Astrocyte (in vitro differentiated cells and primary cell): ENCODE measurements around the gene SLC1A3. TPM values are rescaled to one million over a fixed set of nuclear protein-coding genes. Genes with fewer than 3 reads are reported as not detected.

Source experiments
- DNase-seq: peaks from one replicate; pipeline ENCODE4 v3.0.0-alpha.2; 2010; ENCODE audit warnings: low read depth
- FAIRE-seq: peaks from 2 replicates; lab custom pipeline; 2011; peaks lifted over from hg19 to GRCh38; lab: Jason Lieb, UNC
- H2AFZ ChIP-seq: 2 replicates; pipeline ENCODE4 v1.6.0; 2012; ENCODE audit warnings: low read depth, low read length, inconsistent platforms
- H3K27ac ChIP-seq: 2 replicates; pipeline ENCODE4 v1.5.1; 2011; ENCODE audit warnings: low read depth, low read length, inconsistent platforms
- H3K27me3 ChIP-seq: 2 replicates; pipeline ENCODE4 v1.6.0; 2011; ENCODE audit warnings: low read length, inconsistent platforms; ENCODE audit not compliant: insufficient read depth
- H3K36me3 ChIP-seq: 2 replicates; pipeline ENCODE4 v1.5.1; 2011; ENCODE audit warnings: low read length, inconsistent platforms; ENCODE audit not compliant: insufficient read depth
- H3K4me1 ChIP-seq: 2 replicates; pipeline ENCODE4 v1.5.1; 2011; ENCODE audit warnings: low read length, inconsistent platforms; ENCODE audit not compliant: insufficient read depth
- H3K4me2 ChIP-seq: 2 replicates; pipeline ENCODE4 v1.6.0; 2012; ENCODE audit warnings: low read length, inconsistent platforms
- H3K4me3 ChIP-seq: 2 replicates; pipeline ENCODE4 v1.5.1; 2011; ENCODE audit warnings: low read depth, mild to moderate bottlenecking, low read length, inconsistent platforms; ENCODE audit not compliant: insufficient read depth
- H3K79me2 ChIP-seq: 2 replicates; pipeline ENCODE4 v1.6.0; 2012; ENCODE audit warnings: mild to moderate bottlenecking, low read length, inconsistent platforms; ENCODE audit not compliant: insufficient read depth
- H3K9ac ChIP-seq: 2 replicates; pipeline ENCODE4 v1.6.0; 2012; ENCODE audit warnings: mild to moderate bottlenecking, low read length, inconsistent platforms
- H3K9me3 ChIP-seq: 2 replicates; pipeline ENCODE4 v1.5.1; 2012; ENCODE audit warnings: low read depth, mild to moderate bottlenecking, low read length, inconsistent platforms; ENCODE audit not compliant: insufficient read depth
- H4K20me1 ChIP-seq: 2 replicates; pipeline ENCODE4 v1.6.0; 2012; ENCODE audit warnings: low read length, inconsistent platforms; ENCODE audit not compliant: insufficient read depth
- H3K27ac Mint-ChIP-seq: one replicate; pipeline ENCODE4 v1.8.0; 2021; ENCODE audit warnings: mild to moderate bottlenecking, mixed read lengths; ENCODE audit not compliant: unreplicated experiment
- H3K27me3 Mint-ChIP-seq: one replicate; pipeline ENCODE4 v1.8.0; 2021; ENCODE audit warnings: low read depth, mixed read lengths; ENCODE audit not compliant: unreplicated experiment
- H3K36me3 Mint-ChIP-seq: one replicate; pipeline ENCODE4 v1.8.0; 2021; ENCODE audit warnings: low read depth, mixed read lengths; ENCODE audit not compliant: unreplicated experiment
- H3K4me1 Mint-ChIP-seq: one replicate; pipeline ENCODE4 v1.8.0; 2021; ENCODE audit warnings: low read depth, mixed read lengths; ENCODE audit not compliant: unreplicated experiment
- H3K4me3 Mint-ChIP-seq: one replicate; pipeline ENCODE4 v1.8.0; 2021; ENCODE audit warnings: mild to moderate bottlenecking, moderate library complexity, mixed read lengths; ENCODE audit not compliant: unreplicated experiment
- H3K9me3 Mint-ChIP-seq: one replicate; pipeline ENCODE4 v1.8.0; 2021; ENCODE audit warnings: mild to moderate bottlenecking, mixed read lengths; ENCODE audit not compliant: unreplicated experiment
- EZH2 ChIP-seq: IDR thresholded peaks from 2 replicates; pipeline ENCODE4 v1.6.1; 2012; ENCODE audit warnings: mild to moderate bottlenecking, low read length, inconsistent platforms; ENCODE audit not compliant: insufficient read depth
- total RNA-seq: library from RNA; stranded (reverse); gene quantifications from 2 replicates; pipeline ENCODE4 v1.2.1, GENCODE V29; 2021
- TF ChIP-seq, protein P1 (sequence below): IDR thresholded peaks from 2 replicates; pipeline ENCODE4 v1.5.1; 2011; ENCODE audit warnings: low read depth, mild to moderate bottlenecking, inconsistent platforms, low read length, moderate library complexity; ENCODE audit not compliant: insufficient read depth

SLC1A3 gene
- total RNA-seq, 1 donor from 2014 or later = 23.8 TPM

DNA sequence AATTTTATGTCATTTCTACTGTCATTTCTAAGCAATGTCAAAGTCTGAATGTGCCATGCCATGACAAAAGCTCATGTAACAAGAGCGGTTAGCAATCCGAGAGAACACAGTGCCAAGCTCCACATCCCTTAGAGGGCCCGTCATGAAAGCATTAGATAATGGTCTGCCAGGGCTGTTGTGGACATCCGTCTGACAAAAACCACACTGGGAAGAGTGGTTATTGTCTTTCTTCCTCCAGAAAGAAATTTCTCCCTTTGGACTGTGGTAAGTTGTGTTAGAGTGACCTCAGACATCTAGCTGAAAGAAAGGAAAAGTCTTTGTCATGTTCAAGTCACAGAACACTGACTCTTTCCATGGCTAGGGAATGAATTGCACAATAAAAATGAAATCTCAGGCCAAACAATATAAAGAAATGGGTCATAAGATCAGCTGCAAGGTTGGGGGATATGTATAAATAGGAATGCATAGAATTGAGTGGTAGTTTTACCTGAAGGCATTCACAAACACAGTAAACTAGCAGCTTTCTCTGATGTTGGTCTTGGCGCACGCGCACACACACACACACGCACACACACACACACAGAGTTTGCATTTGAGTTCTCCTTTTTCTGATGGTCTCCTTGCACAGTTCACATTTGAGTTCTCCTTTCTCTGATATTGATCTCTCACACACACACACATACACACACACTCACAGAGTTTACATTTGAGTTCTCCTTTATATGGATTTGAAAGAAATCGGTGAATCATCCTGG lies 5.3 kb downstream of the SLC1A3 start:
- no peaks in the 10 kb centered on the region for H3K27me3 Mint-ChIP-seq
- no peak for TF ChIP-seq EZH2
- TF ChIP-seq, protein P1, sequence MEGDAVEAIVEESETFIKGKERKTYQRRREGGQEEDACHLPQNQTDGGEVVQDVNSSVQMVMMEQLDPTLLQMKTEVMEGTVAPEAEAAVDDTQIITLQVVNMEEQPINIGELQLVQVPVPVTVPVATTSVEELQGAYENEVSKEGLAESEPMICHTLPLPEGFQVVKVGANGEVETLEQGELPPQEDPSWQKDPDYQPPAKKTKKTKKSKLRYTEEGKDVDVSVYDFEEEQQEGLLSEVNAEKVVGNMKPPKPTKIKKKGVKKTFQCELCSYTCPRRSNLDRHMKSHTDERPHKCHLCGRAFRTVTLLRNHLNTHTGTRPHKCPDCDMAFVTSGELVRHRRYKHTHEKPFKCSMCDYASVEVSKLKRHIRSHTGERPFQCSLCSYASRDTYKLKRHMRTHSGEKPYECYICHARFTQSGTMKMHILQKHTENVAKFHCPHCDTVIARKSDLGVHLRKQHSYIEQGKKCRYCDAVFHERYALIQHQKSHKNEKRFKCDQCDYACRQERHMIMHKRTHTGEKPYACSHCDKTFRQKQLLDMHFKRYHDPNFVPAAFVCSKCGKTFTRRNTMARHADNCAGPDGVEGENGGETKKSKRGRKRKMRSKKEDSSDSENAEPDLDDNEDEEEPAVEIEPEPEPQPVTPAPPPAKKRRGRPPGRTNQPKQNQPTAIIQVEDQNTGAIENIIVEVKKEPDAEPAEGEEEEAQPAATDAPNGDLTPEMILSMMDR = no peak
- H3K9me3 Mint-ChIP-seq = peaks cover 1% of the 10 kb centered on the region
- no peak for DNase-seq
- peaks cover 33% of the 10 kb centered on the region for H3K36me3 Mint-ChIP-seq
- Histone ChIP-seq H3K79me2 (no peaks in the 10 kb centered on the region), H4K20me1 (no peaks in the 10 kb centered on the region), H3K36me3 (no peaks in the 10 kb centered on the region), H3K9ac (no peak overlapping the region), H3K4me3 (no peak overlapping the region), H3K4me1 (peaks cover 13% of the 10 kb centered on the region), H3K9me3 (no peaks in the 10 kb centered on the region), H2AFZ (no peak overlapping the region), H3K4me2 (no peak overlapping the region), H3K27me3 (no peaks in the 10 kb centered on the region), H3K27ac (no peak overlapping the region)
- no peak overlapping the region for H3K4me3 Mint-ChIP-seq
- peaks cover 26% of the 10 kb centered on the region for H3K4me1 Mint-ChIP-seq
- FAIRE-seq = no peak
- no peak overlapping the region for H3K27ac Mint-ChIP-seq

DNA sequence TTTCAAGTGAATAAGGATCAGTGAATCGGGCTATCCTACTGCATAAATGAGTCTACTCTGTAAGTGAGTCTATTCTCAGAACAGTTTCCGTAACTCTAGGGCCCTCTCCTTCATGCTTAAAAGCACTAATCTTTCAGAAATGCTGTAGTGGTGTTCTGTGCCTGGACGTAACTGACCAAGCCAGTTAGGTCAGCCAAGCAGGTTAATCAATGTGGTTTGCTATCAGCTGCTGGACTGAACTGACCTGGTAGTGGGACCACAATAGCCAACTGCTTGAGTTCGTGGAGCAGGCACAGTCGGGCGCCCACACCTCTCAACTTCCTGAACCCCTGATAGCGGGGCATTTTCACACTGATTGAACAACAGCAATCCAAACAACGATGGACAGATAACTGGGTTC lies 6.8 kb downstream of the SLC1A3 start:
- Mint-ChIP-seq H3K4me3 (no peak overlapping the region), H3K4me1 (peaks cover 25% of the 10 kb centered on the region), H3K27me3 (no peaks in the 10 kb centered on the region), H3K9me3 (peaks cover 1% of the 10 kb centered on the region), H3K36me3 (peaks cover 33% of the 10 kb centered on the region), H3K27ac (no peak overlapping the region)
- DNase-seq = no peak
- FAIRE-seq = no peak
- H3K4me3 ChIP-seq = no peak overlapping the region
- H3K4me1 ChIP-seq = peaks cover 6% of the 10 kb centered on the region
- no peak overlapping the region for H3K27ac ChIP-seq
- no peaks in the 10 kb centered on the region for H3K36me3 ChIP-seq
- no peak overlapping the region for H2AFZ ChIP-seq
- H3K4me2 ChIP-seq = no peak overlapping the region
- H3K79me2 ChIP-seq = no peaks in the 10 kb centered on the region
- H3K27me3 ChIP-seq = no peaks in the 10 kb centered on the region
- H3K9me3 ChIP-seq = no peaks in the 10 kb centered on the region
- no peak overlapping the region for H3K9ac ChIP-seq
- H4K20me1 ChIP-seq = no peaks in the 10 kb centered on the region
- TF ChIP-seq, protein P1 = no peak
- no peak for TF ChIP-seq EZH2
